Upper lobe of left lung (tissue), 6 donors: Measurements from ENCODE around the gene LAMTOR4. TPM values are rescaled to one million over a fixed set of nuclear protein-coding genes. Genes with fewer than 3 reads are reported as not detected.
A peak's percentile ranks its signal among the peaks of the same experiment; 100 is the strongest.

Experiments used
- ATAC-seq, 2 donors: fragments of 200-7000 bp; cut with Tn5 transposase; one replicate each; pipeline ENCODE4 v1.9.1; 2022; ENCODE audit warnings: mild to moderate bottlenecking in 2 of 2, moderate library complexity in 2 of 2; ENCODE audit not compliant: low FRiP score in 2 of 2
- DNase-seq, 2 donors: peaks; one replicate each; pipeline ENCODE4 v3.0.0-alpha.2; 2019 to 2020
- H3K27ac ChIP-seq, 4 donors: fragments of 200-600 bp; sonication (generic); one replicate each; pipeline ENCODE4 v1.5.1; 2016 to 2019
- H3K27me3 ChIP-seq, 4 donors: fragments of 200-600 bp; sonication (generic); one replicate each; pipeline ENCODE4 v1.5.1; 2017 to 2019
- H3K36me3 ChIP-seq, 4 donors: fragments of 200-600 bp; sonication (generic); one replicate each; pipeline ENCODE4 v1.5.1; 2016 to 2019
- H3K4me1 ChIP-seq, 4 donors: fragments of 200-600 bp; sonication (generic); one replicate each; pipeline ENCODE4 v1.5.1; 2018 to 2019
- H3K4me3 ChIP-seq, 4 donors: fragments of 200-600 bp; sonication (generic); one replicate each; pipeline ENCODE4 v1.5.1; 2017 to 2019; ENCODE audit warnings: mild to moderate bottlenecking in 2 of 4, moderate library complexity in 1 of 4
- H3K9me3 ChIP-seq, 4 donors: fragments of 200-600 bp; sonication (generic); one replicate each; pipeline ENCODE4 v1.5.1; 2018 to 2019
- CTCF ChIP-seq, 6 experiments: fragments of 450-650 bp in 4 of 6; fragments of 200-600 bp in 2 of 6; sonication (generic) in 2 of 6; IDR thresholded peaks; one replicate each; pipeline ENCODE4 v1.5.1; 2016 to 2019; ENCODE audit warnings: antibody characterized with exemption in 6 of 6
- EP300 ChIP-seq, 4 donors: sonication (generic); formaldehyde crosslinking; IDR thresholded peaks; one replicate each; pipeline ENCODE4 v1.5.1; 2017; ENCODE audit warnings: antibody characterized with exemption in 4 of 4, control low read depth in 2 of 4
- POLR2A ChIP-seq, 4 donors: fragments of 450-650 bp; IDR thresholded peaks; one replicate each; pipeline ENCODE4 v1.5.1; 2016 to 2017; ENCODE audit warnings: antibody characterized with exemption in 4 of 4, mild to moderate bottlenecking in 2 of 4
- POLR2AphosphoS5 ChIP-seq, 2 donors: sonication (generic); formaldehyde crosslinking; IDR thresholded peaks; one replicate each; pipeline ENCODE4 v1.5.1; 2017; ENCODE audit warnings: antibody characterized with exemption in 2 of 2
- WGBS, 2 donors: methylation state at CpG; one replicate each; pipeline ENCODE4 v1.1.5; 2017 to 2018; 5-methylcytosine and 5-hydroxymethylcytosine counted together
- total RNA-seq, 6 donors: library from RNA; depleted of rRNA in 4 of 6; stranded (reverse); fragments of >200 nt in 4 of 6; gene quantifications; one replicate each; pipeline versions ENCODE4 v1.1.0 to v1.2.1, GENCODE V29; 2016 to 2021
- donor health status: DM: no; HTN: no; CAD: no; lungs with moderate emphysema.
- donor health status: DM: no; HTN: yes; CAD: no; lungs with severe emphysema.

LAMTOR4 gene
- total RNA-seq, 6 donors from 2014 or later, result 111 to 223 (median 148) TPM

GRCh38 chr7:100169147-100169850 lies 20.6 kb downstream of the LAMTOR4 start:
- Histone ChIP-seq H3K27ac (peak overlapping the region in 1 of 4 donors; percentile 68), H3K4me3 (no peak overlapping the region), H3K36me3 (no peaks in the 10 kb centered on the region), H3K9me3 (no peaks in the 10 kb centered on the region), H3K27me3 (peaks cover 0 to 20% (median 10%) of the 10 kb centered on the region in 4 donors), H3K4me1 (peaks cover 15 to 33% (median 29%) of the 10 kb centered on the region in 4 donors)
- DNase-seq, result no peak
- TF ChIP-seq EP300 (IDR thresholded peaks at IDR 0.05) (no peak), CTCF (IDR thresholded peaks at IDR 0.05) (no peak), POLR2A (IDR thresholded peaks at IDR 0.05) (no peak), POLR2AphosphoS5 (IDR thresholded peaks at IDR 0.05) (no peak)
- 86 to 88% methylated on average over 11 of the region's 11 CpGs for WGBS, 2 donors
- no peak for ATAC-seq

DNA sequence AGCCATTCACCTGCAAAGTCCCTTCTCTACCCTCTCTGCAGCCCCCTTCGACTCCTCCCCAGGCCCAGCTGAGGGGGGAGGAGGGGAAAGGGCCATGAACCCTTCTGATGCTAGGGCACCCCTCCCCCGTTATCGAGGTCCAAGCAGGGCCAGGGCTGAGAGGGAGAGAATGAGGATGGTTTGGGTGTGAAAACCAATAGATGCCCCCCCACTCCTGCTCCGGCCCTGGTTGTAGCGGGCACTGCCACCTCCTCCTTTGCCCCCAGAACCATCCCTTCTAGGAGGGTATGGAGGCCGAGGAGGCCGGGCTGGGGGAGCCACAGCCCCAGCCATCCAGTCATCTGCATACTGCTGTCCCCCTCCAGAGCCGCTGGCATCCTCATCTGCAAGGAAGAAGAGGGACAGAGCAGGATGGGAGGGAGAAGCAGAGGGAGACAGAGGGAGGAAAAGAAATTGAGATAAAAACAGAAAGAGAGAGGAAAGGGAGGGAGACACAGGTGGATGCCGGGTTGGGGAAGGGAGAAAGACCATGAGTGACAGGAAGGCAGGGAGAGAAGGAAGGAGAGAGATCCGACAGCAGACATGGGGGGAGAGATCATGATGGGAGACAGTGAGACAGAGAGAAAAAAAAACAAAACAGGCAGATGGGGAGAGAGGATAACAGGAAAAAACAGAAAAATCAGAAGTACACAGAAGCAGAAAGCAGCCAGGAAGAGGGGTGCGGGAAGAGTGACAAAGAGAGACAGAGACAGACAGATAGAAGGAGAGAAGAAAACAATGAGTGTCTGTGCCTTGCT lies 21.6 kb downstream of the LAMTOR4 start:
- ATAC-seq (no peak), DNase-seq (no peak)
- peaks cover 0 to 20% (median 10%) of the 10 kb centered on the region in 4 donors for H3K27me3 ChIP-seq
- H3K4me1 ChIP-seq, result peaks cover 15 to 33% (median 29%) of the 10 kb centered on the region in 4 donors
- H3K4me3 ChIP-seq, result no peak overlapping the region
- TF ChIP-seq EP300 (IDR thresholded peaks at IDR 0.05), result no peak
- TF ChIP-seq CTCF (IDR thresholded peaks at IDR 0.05), result no peak
- no peak for TF ChIP-seq POLR2A (IDR thresholded peaks at IDR 0.05)
- TF ChIP-seq POLR2AphosphoS5 (IDR thresholded peaks at IDR 0.05), result no peak
- H3K9me3 ChIP-seq, result no peaks in the 10 kb centered on the region
- WGBS, 2 donors, result 84 to 87% methylated on average over 11 of the region's 11 CpGs
- no peak overlapping the region for H3K27ac ChIP-seq
- no peaks in the 10 kb centered on the region for H3K36me3 ChIP-seq

GRCh38 chr7:100171087-100171681 lies 22.5 kb downstream of the LAMTOR4 start:
- DNase-seq (peak in 1 of 2 donors; percentile 88), ATAC-seq (peak in 1 of 2 donors; percentile 47)
- Histone ChIP-seq H3K27me3 (peaks cover 0 to 20% (median 10%) of the 10 kb centered on the region in 4 donors), H3K27ac (no peak overlapping the region), H3K4me3 (peak overlapping the region in 3 of 4 donors; percentile 33 to 48 (median 46)), H3K36me3 (no peaks in the 10 kb centered on the region), H3K9me3 (no peaks in the 10 kb centered on the region), H3K4me1 (peaks cover 15 to 33% (median 29%) of the 10 kb centered on the region in 4 donors)
- 16 to 49% methylated on average over 5 to 22 of the region's 61 CpGs for WGBS, 2 donors
- TF ChIP-seq POLR2A (IDR thresholded peaks at IDR 0.05) (no peak), CTCF (IDR thresholded peaks at IDR 0.05) (no peak), POLR2AphosphoS5 (IDR thresholded peaks at IDR 0.05) (no peak), EP300 (IDR thresholded peaks at IDR 0.05) (no peak)

- WGBS, 2 donors, result 48 to 64% methylated on average over 9 to 15 of the region's 22 CpGs
- peaks cover 16 to 37% (median 33%) of the 10 kb centered on the region in 4 donors for H3K4me1 ChIP-seq
- DNase-seq (no peak), ATAC-seq (no peak)
- H3K4me3 ChIP-seq, result peak overlapping the region in 3 of 4 donors; percentile 33 to 48 (median 46)
- TF ChIP-seq POLR2AphosphoS5 (IDR thresholded peaks at IDR 0.05) (no peak), POLR2A (IDR thresholded peaks at IDR 0.05) (no peak), EP300 (IDR thresholded peaks at IDR 0.05) (no peak), CTCF (IDR thresholded peaks at IDR 0.05) (no peak)
- H3K9me3 ChIP-seq, result no peaks in the 10 kb centered on the region
- H3K27me3 ChIP-seq, result peaks cover 0 to 20% (median 10%) of the 10 kb centered on the region in 4 donors
- H3K36me3 ChIP-seq, result no peaks in the 10 kb centered on the region
- H3K27ac ChIP-seq, result no peak overlapping the region
These were observed 23.1 kb downstream of the LAMTOR4 start for GRCh38 chr7:100171840-100172239.
